NK-92 (cell line): ENCODE results near the gene TBX2.
"Not testable (repeated sequence)": the region's sequence is repeated elsewhere in the genome, so short reads cannot be mapped to it uniquely, and the experiment has no call there.

Experiments used
- DNase-seq: peaks from one replicate; lab custom pipeline; 2025; ENCODE audit not compliant: unreplicated experiment; lab: John Stamatoyannopoulos, UW

TBX2 gene

GRCh38 chr17:61429831-61430230, 30.2 kb downstream of the TBX2 start:
- DNase-seq: not testable (repeated sequence)

GRCh38 chr17:61431594-61432311, 32.1 kb downstream of the TBX2 start:
- DNase-seq: no peak

- DNase-seq: no peak
Measured at GRCh38 chr17:61436273-61436672, 36.6 kb downstream of the TBX2 start.

GRCh38 chr17:61436995-61437704, 37.5 kb downstream of the TBX2 start:
- no peak for DNase-seq

GRCh38 chr17:61440697-61441096, 41.1 kb downstream of the TBX2 start:
- no peak for DNase-seq

GRCh38 chr17:61441507-61441906, 41.9 kb downstream of the TBX2 start:
- DNase-seq: not testable (repeated sequence)

- DNase-seq: no peak
Measured at GRCh38 chr17:61442136-61442775, 42.6 kb downstream of the TBX2 start.

- no peak for DNase-seq
Measured at GRCh38 chr17:61442878-61443474, 43.3 kb downstream of the TBX2 start.

- no peak for DNase-seq
Measured at GRCh38 chr17:61443475-61443882, 43.8 kb downstream of the TBX2 start.

- DNase-seq: no peak
Measured at GRCh38 chr17:61444075-61444474, 44.4 kb downstream of the TBX2 start.

GRCh38 chr17:61444831-61445230, 45.2 kb downstream of the TBX2 start:
- DNase-seq: no peak

GRCh38 chr17:61447358-61447757, 47.7 kb downstream of the TBX2 start:
- no peak for DNase-seq

GRCh38 chr17:61448042-61448441, 48.4 kb downstream of the TBX2 start:
- DNase-seq: no peak

- DNase-seq: not testable (repeated sequence)
Measured at GRCh38 chr17:61449140-61449539, 49.5 kb downstream of the TBX2 start.

GRCh38 chr17:61449707-61450640, 50.3 kb downstream of the TBX2 start:
- DNase-seq: no peak

- DNase-seq: no peak
Measured at GRCh38 chr17:61450641-61451537, 51.2 kb downstream of the TBX2 start.

- DNase-seq: no peak
Measured at GRCh38 chr17:61451538-61452300, 52.1 kb downstream of the TBX2 start.

- no peak for DNase-seq
Measured at GRCh38 chr17:61452301-61453290, 53.0 kb downstream of the TBX2 start, which contains the start of gene TBX4. Gene TBX4, plus strand, starts transcription at chr17:61452422. Its CDS starts 4,069 bp downstream, at chr17:61456491.
